ENCODE data around the gene SMAD1. TPM values are rescaled to one million over a fixed set of nuclear protein-coding genes. Genes with fewer than 3 reads are reported as not detected.

Gene SMAD1
- 44.1 TPM for total RNA-seq

DNA sequence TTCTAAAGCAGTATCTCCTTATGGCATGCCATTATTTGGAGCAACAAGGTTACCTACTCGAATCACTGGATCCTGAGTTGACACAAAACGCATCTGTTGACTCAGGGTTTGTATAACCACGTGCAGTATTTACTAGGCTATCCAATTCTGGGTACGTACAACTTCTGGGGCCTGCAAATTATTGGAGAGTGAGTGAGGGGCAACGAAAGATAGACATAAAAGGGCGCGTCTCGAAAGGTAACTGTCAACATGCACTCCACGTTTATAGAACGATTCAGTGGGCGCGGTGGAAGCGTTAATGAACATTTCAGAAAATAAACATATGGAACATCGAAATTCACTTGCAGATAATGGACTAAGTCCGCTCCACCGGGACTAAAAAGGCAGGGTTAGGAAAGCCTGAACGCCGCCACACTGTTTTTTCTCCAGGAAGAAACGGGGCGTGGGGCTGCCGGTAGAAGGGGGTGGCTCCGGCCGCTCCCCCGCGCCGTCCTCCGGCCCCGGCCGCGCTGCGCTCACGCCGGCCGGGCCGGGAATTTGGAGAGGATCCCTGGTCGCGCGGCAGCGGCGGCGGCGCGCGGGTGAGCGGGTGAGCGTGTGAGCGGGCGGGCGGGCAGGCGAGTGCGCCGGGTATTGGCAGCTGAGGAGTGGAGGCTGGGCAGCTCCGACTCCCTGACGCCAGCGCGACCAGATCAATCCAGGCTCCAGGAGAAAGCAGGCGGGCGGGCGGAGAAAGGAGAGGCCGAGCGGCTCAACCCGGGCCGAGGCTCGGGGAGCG lies at the start of gene SMAD1:
SMAD1 (plus strand) TSS at position 690 of the 778 bp plus-strand sequence. CDS start 32,761 bp downstream, outside the sequence.

Other genes with a start within 250 kb of the SMAD1 start
- 10.3 TPM for gene MMAA, start 137.5 kb downstream of the SMAD1 start, total RNA-seq
- not detected for gene C4orf51, start 198.3 kb downstream of the SMAD1 start, total RNA-seq